GM18870 (cell line): Measurements from ENCODE around the gene FAM118A.
"Not testable (repeated sequence)": the region's sequence is repeated elsewhere in the genome, so short reads cannot be mapped to it uniquely, and the experiment has no call there.

Experiments
- ATAC-seq: cut with Tn5 transposase; IDR thresholded peaks from one replicate; pipeline ENCODE4 v1.9.1; 2021; ENCODE audit warnings: moderate library complexity; ENCODE audit not compliant: unreplicated experiment

The FAM118A gene

DNA sequence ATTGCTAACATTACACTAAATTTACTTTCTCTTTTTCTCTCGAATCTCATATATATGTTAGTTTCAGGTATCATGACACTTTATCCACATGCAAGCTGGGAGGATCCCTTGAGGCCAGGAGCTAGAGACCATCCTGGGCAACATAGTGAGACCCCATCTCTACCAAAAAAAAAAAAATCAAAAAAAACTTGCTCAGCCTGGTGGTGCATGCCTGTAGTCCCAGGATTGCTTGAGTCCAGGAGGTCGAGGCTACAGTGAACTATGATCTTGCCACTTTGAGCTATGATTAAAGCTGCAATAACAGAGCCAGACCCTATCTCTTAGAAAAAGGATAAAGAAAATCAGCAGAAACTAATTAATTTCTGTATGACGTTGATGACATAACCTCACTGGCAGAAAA, 28.7 kb upstream of the FAM118A start:
- ATAC-seq, result no peak

DNA sequence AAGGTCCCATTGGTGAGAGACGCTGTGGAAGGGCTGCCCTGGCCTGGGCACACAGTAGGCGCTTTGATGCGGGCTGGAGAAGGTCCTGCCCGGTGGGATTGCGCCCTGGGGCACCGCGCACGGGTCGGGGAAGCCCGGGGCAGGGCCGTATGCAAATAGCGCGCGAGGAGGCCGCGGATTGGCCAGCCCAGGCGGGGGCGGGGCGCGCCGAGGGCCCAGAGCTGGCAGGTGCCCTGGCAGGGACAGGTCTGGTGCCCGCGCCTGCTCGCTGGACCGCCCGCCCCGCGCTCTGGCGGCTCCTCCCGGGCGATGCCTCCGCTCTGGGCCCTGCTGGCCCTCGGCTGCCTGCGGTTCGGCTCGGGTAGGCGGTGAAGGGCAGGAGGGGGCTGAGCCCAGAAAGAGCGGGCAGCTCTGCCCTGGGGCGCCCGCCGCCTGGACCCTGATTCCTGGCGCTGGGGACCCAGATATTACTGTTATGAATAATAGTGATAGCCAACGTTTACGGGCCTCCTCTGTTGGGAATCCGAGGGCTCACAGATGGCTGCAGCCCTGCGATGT, 24.9 kb upstream of the FAM118A start, which contains the start of gene UPK3A:
UPK3A (plus strand) TSS at position 245 of the 558 bp plus-strand sequence; CDS start at position 310, 65 bp downstream.
- ATAC-seq, result no peak

DNA sequence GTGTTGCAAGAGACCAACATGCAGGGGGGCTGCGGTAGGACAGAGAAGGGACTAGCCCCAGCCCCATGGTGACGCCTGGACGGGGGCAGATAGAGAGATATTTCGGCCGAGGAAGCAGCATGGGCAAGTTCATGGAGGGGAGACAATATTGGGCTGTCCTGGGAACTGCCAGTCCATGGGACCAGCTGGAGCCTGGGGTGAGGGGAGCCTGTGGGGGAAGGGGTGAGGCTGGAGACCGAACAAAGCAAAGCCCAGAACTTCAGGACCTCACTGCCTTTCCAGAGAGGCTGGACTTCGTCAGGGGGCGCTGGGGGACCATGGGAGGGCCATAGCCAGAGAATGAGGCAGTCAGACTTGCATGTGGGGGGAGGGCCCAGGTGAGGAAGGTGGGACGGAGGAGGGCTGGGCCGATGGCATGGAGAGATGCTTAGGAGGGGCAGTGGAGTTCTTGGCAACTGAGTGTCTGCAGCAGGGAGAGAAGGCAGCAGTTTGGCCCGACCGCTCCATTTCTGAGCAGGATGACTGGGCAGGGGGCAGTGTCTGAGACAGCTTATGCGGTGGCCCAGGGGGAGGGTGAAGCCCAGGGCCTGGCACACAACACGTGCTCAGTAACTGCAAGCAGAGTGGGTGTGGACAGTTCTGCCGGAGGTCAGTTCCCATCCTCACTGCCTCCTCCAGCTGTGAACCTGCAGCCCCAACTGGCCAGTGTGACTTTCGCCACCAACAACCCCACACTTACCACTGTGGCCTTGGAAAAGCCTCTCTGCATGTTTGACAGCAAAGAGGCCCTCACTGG, 24.3 kb upstream of the FAM118A start:
- no peak for ATAC-seq

DNA sequence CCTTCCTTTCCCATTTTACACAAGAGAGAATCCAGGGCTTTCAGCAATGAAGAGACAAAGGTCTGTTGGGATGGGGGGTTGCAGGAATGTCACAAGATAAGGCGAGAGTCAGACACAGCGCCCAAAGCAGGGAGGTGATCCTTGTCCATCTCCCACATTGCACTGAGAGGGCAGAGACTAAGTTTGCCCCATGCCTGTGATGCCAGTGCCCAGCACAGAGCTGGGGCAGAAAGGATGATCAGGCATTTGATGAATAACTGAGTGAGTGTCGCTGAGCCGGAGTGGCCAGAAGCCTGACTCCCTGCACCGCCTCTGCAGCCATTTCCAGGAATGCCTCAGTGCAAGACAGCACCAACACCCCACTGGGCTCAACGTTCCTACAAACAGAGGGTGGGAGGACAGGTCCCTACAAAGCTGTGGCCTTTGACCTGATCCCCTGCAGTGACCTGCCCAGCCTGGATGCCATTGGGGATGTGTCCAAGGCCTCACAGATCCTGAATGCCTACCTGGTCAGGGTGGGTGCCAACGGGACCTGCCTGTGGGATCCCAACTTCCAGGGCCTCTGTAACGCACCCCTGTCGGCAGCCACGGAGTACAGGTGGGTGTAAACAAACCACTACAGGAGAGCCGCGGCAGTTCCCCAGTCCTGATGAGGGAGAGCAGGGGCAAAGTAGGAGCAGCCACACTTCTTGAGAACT, 22.7 kb upstream of the FAM118A start:
- no peak for ATAC-seq

DNA sequence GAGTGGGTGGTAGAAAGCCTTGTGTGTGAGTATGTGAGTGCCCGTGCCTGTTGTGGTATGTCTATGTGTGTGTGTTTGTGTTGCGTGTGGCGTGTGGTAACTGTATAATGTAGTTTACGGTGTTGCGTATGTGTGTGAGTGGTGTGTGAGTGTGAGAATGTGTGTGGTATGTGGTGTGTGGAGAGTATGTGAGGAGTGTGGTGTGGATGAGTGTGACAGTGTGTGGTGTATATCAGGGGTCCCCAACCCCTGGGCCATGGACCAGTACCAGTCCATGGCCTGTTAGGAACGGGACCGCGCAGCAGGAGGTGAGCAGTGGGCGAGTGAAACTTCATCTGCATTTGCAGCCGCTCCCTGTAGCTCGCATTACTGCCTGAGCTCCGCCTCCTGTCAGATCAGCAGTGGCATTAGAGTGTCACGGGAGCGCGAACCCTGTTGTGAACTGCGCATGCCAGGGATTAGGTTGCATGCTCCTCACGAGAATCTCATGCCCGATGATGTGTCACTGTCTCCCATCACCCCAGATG, 19.3 kb upstream of the FAM118A start:
- no peak for ATAC-seq

DNA sequence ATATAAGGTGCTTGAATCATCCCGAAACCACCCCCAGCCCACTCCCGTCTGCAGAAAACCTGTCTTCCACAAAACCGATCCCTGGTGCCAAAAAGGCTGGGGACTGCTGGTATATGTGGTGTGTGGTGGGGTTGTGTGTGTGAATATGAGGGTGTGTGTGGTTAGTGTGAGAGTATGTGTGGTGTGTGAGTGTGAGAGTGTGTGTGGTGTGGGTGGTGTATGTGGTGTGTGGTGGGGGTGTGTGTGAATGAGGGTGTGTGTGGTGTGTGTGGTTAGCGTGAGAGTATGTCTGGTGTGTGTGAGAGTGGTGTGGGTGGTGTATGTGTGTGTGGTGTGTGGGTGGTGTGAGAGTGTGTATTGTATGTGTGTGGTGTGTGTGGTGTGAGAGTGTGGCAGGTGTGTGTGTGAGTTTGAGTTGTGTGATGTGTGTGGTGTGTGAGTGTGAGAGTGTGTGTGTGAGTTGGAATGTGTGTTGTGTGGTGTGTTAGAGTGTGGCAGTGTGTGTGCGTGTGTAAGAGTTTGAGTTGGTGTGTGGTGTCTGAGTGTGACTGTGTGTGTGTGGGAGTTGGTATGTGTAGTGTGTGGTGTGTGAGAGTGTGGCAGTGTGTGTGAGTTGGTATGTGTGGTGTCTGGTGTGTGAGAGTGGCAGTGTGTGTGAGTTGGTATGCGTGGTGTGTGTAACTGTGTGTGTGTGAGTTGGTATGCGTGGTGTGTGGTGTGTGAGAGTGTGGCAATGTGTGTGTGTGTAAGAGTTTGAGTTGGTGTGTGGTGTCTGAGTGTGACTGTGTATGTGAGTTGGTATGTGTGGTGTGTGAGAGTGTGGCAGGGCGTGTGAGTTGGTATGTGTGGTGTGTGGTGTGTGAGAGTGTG, 18.4 kb upstream of the FAM118A start:
- no peak for ATAC-seq

DNA sequence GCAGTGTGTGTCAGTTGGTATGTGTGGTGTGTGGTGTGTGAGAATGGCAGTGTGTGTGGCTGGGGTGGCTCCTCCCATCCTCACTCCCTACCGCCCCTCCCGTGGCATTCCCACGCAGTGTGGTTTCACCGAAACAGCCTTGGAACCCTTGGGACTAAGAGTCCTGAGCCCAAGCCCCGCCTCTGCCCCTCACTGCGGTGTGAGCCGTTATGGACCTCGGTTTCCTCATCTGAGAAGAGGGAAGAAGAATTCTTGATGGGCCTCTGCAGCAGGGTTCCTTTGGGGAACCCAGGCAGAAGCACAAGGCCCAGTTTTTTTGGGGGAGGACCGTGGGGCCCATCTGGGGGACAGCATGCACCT, 17.8 kb upstream of the FAM118A start:
- ATAC-seq, result no peak

DNA sequence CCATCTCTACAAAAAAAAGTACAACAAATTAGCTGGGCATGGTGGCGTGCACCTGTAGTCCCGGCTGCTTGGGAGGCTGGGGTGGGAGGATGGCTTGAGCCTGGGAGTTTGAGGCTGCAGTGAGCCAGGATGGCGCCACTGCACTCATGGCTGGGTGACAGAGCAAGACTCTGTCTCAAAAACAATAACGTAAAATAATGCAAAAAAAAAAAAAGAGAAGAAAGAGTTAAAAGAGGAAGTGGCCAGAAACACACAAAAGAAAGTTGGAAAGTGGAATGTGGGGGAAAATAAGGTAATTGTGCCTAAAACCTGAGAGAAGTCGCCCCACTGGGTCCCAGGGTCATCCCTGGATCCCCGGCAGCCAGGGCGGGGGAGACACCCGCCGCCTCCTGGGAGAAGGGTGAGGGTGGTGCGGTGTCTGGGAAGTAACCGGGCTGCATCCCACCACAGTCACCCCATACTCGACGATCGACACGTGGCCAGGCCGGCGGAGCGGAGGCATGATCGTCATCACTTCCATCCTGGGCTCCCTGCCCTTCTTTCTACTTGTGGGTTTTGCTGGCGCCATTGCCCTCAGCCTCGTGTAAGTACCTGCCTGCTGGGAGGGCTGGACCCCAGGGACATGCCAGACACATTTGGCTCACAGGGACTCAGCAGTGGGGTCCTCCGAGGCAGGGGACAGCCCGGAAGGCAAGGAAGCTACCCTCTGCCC, 16.8 kb upstream of the FAM118A start:
- no peak for ATAC-seq

DNA sequence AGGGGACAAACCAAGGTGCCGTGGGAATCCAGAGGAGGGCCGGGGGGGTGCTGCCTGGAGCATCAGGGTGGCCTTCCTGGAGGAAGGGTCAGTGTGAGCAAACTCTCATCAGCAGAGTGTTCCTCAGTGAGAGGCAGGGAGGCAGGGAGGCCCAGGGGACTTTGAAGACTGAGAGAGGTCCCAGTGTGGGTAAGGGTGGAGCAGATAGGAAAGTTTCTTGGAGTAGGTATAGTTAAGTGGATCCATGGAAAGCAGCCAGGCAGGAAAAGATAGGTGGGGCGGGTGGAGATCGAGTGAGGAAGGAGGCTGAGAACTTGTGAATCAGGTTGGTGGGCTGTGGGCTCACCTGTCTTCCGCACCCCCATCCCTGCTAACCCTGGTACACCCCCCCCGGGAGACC, 15.7 kb upstream of the FAM118A start:
- ATAC-seq, result no peak

DNA sequence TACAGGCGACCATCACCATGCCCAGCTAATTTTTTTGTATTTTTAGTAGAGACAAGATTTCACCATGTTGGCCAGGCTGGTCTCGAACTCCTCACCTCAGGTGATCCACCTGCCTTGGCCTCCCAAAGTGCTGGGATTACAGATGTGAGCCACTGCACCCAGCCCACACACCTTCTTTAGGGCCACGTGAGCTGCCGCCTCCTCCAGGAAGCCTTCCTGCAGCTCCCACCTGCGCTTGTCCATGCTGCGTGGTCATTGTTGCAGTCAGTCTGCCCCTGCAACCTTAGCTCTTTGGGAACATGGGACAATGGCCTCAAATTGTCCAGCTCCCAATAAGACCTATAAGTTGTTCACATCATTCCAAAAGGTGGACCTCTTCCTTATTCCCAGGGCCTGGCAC, 14.7 kb upstream of the FAM118A start:
- not testable (repeated sequence) for ATAC-seq

DNA sequence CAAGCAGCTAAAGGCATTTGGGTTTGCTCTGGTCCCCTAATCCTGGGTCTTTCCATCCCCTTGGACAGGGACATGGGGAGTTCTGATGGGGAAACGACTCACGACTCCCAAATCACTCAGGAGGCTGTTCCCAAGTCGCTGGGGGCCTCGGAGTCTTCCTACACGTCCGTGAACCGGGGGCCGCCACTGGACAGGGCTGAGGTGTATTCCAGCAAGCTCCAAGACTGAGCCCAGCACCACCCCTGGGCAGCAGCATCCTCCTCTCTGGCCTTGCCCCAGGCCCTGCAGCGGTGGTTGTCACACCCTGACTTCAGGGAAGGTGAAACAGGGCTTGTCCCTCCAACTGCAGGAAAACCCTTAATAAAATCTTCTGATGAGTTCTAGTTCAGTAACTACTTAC, 14.2 kb upstream of the FAM118A start:
- ATAC-seq, result no peak

DNA sequence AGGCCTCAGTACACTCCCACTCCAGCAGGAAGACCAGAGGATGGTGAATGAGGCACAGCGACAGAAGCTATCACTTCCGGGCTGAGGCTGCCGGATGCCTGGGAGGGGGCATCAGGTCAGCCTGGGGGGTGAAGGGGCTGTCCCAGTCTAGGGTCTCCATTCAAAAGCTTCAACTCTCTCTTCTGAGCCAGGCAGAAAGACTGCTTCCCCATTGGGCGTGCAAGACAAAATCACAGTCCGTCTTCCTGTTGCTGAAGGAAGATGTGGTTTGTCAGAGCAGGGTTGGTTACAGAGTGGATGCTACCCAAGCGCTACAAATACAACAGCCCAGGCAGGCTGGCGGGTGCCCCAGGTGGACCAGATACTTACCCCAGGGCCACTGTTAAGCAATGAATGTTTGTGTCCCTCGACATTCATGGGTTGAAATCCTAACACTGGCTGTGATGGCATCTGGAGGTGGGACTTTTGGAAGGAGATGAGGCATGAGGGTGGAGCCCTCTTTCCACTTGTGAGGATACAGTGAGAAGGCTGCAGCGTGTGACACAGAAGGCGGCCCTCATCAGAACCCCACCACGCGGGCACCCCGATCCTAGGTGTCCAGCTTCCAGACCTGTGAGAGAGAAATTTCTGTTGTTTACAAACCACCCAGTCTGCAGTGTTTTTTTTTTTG, 13.0 kb upstream of the FAM118A start:
- no peak for ATAC-seq

DNA sequence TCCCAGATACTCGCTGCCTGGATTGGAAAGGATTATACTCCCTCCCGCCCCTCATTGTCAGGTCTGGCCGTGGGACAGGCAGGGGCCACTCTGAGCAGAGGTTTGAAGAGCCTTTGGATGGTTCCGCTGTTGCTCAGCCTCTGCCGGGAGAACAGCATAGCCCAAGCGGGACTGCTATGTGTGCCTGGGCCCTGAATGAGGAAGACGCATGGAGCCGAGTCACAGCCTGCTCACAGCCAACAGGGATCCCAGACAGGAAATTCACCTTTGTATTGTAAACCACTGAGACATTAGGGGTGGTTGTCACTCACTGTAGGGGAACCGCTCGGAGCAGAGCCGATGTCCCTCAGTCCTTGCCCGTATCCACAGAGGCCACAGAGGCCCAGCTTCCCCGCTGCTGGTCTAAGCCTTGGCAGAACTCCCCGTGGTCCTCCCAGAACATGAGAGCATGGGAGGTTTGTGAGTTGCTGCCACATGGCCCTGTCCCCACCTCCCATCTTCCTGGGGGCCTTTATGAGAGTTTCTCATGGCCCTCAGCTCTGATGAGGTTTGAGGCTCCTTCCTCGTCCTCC, 10.7 kb upstream of the FAM118A start:
- no peak for ATAC-seq

DNA sequence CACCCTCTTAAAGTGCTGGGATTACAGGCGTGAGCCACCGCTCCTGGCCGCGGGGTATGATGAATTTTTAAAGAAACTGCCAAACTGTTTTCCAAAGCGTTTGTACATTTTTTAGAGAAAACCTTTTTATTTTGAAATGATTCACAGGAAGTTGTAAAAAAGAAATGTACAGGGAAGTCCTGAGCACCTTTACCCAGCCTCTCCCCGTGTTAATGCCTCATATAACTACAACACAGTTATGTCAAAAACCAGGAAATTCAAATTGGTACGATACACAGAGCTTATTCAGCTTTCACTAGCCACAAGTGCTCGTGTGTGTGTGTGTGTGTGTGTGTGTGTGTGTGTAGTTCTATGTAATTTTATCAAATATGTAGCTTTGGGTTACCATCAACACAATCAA, 7.0 kb upstream of the FAM118A start:
- no peak for ATAC-seq

DNA sequence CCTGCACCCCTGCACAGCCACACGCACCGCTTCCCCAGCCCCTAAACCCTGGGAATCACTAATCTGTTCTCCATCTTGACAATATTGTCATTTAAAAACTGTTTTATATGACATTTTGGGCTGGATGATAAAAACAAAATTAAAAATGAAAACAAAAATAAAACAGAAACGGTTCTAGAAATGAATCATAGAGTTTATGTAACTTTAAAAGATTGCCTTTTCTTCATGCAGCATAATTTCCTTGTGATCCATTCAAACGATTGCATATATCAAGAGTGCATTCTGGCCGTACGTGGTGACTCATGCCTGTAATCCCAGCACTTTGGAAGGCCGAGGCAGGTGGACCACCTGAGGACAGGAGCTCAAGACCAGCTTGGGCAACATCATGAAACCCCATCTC, 6.6 kb upstream of the FAM118A start:
- ATAC-seq, result no peak

DNA sequence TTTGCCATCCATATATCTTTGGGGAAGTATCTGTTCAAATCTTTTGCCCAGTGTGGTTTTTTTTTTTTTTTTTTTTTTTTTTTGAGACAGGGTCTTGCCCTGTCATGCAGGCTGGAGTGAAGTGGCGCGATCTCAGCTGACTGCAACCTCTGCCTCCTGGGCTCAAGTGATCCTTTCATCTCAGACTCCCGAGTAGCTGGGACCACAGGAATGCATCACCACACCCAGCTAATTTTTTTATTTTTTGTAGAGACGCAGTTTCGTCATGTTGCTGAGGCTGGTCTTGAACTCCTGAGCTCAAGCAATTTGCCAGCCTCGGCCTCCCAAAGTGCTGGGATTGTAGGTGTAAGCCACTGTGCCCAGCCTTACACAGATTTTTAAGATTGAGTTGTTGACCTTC, 4.8 kb upstream of the FAM118A start:
- no peak for ATAC-seq

DNA sequence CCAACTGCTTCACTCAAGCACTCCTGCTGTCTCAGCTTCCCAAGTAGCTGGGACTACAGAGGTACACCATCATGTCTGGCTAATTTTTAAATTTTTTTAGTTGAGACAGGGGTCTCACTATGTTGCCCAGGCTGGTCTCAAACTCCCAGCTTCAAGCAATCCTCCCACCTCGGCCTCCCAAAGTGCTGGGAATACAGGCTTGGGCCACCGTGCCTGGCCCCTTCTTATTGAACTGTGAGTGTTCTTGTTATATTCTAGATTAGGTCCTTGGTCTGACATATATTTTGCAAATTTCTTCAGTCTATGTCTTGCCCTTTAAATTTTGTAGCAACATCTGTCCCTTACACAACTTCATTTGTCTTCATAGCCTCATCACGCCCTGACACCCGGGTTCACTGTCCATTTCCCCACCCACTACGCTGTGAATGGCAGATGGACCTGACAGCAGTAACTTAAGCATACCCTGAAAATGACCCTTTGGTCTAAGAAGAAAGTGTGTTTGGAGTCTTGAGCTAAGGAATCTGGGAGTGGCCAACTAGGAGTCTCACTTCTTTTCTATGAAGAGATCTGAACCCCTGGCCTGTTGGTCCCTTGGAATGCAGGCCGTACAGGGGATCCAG, 4.2 kb upstream of the FAM118A start:
- ATAC-seq, result no peak

DNA sequence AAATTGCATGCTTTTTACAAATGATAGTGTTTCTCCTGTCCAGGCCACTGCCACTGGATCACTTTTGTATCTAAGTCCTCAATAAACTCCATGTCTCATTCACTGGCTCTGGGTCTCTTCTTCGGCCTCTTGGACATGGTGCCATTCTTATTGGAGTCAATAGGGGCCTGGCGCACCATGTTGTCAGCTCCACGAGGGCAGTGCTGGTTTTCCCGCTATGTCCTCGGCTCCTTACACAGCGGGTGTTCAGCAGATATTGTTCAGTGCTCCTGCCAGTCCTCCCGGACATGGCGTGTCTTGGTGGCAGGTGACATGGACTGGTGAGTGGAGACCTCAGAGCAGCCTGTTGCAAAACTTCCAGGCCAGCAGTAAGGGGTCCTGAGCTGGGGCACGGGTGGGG, 3.6 kb upstream of the FAM118A start:
- ATAC-seq, result no peak

DNA sequence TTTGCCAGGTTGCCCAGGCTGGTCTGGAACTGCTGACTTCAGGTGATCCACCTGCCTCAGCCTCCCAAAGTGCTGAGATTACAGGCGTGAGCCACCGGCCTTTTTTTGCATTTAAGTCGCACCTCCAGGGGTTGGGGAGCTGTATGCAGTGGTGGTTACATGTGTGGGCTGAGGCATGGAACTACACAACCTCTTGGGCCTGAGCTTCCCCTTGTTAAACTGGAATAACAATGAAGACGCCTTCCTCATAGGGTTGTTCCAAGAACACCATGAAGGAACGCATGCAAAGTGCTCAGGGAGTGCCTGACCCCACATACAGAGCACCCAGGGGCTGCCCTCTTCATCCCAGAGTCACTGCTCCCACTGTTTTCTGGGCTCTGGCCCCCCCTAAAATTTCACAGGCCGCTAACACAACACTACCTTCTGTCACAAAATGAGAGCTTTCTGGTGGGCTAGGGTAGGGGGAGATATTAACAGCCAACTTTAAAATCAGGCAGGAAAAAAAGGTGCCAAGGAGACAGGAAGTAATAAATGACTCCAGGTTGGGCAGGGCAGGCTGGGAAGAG, 1.3 kb upstream of the FAM118A start:
- no peak for ATAC-seq
